ENCODE measurements around the gene BTBD9.

DNA sequence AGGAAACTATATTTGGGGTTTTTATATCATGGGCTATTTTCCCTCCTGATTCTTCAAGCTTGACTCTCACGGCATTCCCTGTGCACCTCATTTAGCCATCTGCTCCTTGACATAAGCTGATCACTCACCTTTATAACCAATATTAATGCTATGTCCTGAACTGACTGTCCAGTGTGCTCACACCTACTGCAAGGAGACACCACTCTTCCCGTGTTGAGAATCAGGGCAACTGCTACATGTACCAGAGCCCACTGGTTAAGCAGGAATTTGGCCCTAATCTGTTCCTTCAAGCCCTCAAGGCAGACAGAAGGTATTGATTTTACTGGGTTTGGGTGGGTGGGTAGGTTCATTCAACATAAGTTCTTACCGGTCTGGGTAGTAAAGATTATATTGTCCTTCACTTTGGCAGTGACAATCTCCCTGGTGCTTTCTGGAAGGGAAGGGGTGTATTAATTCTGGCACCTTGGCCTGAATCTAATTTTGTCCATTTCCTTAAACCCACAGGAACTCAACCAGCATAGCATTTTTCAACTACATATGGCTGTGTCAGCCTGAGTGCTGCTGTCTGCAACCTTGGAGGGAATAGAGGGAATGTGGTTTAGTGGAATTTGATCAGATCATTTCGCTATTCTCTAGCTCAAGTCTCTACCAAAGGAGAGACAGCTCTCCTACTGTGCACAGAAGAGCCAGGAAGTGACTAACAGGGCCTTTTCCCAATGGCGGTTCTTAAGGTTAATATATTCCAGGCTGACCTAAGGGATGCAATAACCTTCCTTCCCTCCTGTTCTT lies 293.2 kb downstream of the BTBD9 start:
- TF ChIP-seq, protein P1, sequence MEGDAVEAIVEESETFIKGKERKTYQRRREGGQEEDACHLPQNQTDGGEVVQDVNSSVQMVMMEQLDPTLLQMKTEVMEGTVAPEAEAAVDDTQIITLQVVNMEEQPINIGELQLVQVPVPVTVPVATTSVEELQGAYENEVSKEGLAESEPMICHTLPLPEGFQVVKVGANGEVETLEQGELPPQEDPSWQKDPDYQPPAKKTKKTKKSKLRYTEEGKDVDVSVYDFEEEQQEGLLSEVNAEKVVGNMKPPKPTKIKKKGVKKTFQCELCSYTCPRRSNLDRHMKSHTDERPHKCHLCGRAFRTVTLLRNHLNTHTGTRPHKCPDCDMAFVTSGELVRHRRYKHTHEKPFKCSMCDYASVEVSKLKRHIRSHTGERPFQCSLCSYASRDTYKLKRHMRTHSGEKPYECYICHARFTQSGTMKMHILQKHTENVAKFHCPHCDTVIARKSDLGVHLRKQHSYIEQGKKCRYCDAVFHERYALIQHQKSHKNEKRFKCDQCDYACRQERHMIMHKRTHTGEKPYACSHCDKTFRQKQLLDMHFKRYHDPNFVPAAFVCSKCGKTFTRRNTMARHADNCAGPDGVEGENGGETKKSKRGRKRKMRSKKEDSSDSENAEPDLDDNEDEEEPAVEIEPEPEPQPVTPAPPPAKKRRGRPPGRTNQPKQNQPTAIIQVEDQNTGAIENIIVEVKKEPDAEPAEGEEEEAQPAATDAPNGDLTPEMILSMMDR (optimal IDR thresholded peaks at IDR 0.05 in 1 of 3, IDR thresholded peaks at IDR 0.05 in 1 of 3, conservative IDR thresholded peaks at IDR 0.05 in 1 of 3; ENCODE audit: extremely low read depth in 1 of 3, insufficient read depth in 2 of 3, low read length in 3 of 3): no peak
- TF ChIP-seq EZH2 (IDR thresholded peaks at IDR 0.05; ENCODE audit: low read length): no peak
